Epidermal melanocyte (primary cell): ENCODE measurements around the gene MYD88.

Source experiments
- DNase-seq: peaks from one replicate; pipeline ENCODE4 v3.0.0; 2011; ENCODE audit warnings: low spot score; ENCODE audit not compliant: insufficient read length

The MYD88 gene

DNA sequence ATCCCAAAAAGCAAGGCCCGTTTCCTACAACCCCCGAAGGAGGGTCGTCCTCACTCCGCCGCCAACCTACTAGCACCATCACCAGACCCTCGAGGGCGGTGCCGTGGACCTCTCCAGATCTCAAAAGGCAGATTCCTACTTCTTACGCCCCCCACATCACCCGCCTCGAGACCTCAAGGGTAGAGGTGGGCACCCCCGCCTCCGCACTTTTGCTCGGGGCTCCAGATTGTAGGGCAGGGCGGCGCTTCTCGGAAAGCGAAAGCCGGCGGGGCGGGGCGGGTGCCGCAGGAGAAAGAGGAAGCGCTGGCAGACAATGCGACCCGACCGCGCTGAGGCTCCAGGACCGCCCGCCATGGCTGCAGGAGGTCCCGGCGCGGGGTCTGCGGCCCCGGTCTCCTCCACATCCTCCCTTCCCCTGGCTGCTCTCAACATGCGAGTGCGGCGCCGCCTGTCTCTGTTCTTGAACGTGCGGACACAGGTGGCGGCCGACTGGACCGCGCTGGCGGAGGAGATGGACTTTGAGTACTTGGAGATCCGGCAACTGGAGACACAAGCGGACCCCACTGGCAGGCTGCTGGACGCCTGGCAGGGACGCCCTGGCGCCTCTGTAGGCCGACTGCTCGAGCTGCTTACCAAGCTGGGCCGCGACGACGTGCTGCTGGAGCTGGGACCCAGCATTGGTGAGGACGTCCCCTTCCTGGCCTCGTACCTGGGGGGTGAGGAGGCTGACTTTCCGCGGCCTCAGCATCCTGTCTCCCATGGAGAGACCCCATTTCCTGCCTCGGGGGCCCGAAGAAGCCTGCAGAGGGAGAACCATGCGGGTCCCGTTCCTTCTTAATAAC is at the start of gene MYD88:
Gene MYD88 (plus strand): TSS at position 313 of the 842 bp plus-strand sequence. CDS start 40 bp downstream, at position 353.
- no peak for DNase-seq

DNA sequence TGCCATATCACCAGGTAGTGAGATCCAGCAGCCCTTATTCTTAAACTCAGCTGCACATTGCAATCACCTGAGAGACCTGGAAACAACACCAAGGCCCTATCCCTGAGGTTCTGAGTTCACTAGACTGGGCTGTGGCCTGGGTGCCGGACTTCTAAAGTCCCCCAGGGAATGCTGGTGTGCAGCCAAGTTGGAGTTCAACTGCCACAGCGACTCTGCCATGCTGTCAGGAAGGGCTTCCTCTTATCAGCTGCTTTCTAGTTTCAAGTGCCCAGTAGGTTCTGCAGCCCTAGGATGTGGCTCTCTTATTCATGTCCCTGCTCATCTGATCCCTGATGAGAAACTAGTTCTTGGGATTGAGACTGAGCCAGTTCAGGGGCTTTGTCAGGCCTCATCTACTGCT is 49.3 kb upstream of the MYD88 start:
- no peak for DNase-seq

GRCh38 chr3:38090453-38090852 is 48.0 kb upstream of the MYD88 start:
- DNase-seq: no peak

DNA sequence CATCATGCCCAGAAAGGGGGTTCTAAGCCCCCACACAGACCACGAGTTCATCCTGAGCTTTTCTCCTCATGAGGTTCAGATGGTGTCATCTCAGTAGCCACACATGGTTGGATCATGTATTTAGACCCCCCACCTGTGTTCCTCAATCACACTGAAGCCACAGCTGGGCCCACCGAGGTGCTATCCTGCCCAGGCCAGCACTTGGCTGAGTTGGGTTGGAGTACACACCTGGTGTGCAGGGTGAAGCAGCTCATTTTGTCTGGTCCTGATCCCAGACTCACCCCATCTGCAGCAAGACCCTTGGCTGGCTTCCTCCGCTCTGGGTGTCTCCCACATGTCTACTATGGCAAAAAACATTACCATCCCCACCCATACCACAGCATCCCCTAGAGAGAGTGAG is 43.5 kb upstream of the MYD88 start:
- no peak for DNase-seq

DNA sequence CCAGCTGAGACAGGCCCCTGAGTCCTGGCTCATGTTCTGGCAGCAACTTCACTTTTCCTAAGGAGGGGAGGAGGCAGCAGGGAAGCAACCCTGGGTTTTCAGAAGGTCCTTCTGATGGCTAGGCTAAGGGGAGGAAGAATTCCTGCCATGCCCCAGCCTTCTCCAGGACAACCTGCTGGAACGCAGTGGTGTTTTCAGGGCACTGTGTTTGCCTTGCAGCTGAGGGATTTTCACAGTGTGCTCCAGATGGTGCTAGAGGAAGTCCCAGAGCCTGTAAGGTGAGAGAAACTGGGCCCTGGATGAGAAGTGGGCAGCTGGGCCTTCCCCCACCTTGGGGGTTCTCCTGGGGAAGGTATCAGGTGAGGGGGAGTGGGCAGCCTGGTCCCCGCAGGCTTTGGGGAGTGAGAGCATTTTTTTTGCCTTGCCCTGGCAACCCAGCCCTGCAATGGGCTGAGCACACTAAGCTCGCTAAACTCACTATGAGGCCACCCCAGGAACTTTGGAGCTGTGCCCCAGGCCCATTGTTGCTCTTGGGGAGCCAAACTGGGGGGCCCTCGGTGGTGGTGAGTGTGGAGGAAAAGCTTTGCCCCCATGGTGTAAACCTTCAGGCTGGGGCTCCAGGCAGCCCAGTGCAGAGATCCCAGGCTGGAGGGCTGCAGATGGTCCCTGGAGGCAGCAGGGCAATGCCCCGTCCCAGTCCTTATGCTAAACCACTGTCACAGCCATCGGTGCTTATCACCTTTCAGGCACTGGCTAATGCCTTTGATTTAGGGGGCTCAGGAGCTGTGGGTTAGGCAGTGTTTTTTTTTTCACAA is 42.6 kb upstream of the MYD88 start:
- no peak for DNase-seq

GRCh38 chr3:38097446-38098375 is 40.8 kb upstream of the MYD88 start:
- no peak for DNase-seq

DNA sequence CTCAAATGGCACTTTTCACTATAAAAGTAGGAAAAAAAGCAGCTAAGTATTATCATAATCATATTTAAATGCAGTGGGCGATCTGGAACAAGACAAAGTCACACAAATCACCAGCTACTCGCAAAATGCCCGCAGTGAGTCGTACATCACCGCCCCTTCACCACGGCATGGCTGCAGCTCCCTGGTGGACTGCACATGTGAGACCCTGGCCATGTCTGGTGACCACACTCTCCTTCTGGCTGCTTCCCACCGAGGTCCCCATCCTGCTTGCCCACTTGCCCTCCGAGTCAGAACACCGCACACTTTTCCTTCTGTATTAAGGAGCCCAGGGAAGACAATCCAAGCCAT is 40.1 kb upstream of the MYD88 start:
- DNase-seq: no peak

GRCh38 chr3:38099518-38099917 is 38.9 kb upstream of the MYD88 start:
- no peak for DNase-seq

DNA sequence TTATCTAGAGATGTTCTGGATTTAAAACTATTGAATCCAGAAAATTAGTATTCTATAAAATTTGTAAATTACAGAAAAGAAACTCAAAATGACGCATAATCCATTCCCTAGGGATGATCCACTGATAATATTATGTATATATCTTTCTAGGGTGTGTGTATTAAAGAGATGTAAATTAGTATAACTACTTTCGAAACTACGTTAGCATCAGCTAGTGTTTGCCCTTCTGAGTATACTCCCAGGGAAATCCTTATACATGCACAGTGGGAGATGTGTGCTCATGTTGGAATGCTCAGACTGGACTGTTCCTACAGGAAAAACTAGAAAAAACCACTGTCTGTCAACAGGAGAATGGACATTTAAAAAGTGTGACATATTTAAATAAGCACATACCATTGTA is 38.0 kb upstream of the MYD88 start:
- DNase-seq: no peak

DNA sequence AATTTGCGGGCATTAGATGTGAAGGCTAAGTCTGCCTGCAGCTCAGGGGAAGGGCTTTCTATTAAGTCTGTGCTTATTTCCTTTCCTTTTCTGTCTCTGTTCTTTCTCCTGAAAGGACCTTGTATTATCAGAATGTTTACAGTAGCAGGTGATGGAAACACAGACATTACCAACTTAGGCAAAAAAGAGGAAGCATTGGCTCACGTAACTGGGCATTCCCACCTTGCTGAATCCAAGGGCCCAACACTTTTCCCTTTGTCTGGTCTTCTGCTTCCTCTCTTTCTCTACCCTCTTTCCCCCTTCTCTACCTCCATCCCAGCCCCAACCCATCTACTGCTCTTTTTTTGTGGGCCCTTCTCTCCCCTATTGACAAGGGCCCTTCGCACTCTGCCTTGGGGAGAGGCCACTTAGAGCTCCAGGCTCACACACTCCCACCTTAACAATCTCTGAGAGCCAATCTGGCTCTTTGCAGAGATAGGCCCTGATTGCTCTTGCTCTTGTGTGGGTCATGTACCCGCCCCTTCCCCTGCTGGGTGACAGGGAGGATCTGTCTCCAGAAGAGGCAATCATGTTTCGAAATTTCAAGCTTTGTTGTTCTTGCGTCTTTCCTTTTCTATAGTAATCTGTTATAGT is 36.5 kb upstream of the MYD88 start:
- no peak for DNase-seq

GRCh38 chr3:38102444-38102814 is 36.0 kb upstream of the MYD88 start:
- no peak for DNase-seq

DNA sequence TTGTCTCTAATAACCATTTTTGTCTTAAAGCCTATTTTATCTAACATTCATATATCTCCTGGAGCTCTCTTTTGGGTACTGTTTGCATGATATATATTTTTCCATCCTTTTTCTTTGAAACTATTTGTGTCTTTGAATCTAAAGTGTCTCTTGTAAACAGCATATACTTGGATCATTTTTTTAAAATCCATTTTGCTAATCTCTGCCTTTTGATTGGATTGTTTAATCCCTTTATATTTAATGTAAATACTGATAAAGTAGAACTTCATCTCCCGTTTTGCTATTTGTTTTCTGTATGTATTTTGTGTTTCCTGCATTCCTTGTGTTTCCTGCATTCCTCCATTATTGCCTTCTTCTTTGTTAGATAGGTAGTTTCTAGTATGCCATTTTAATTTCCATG is 32.9 kb upstream of the MYD88 start:
- no peak for DNase-seq

GRCh38 chr3:38107911-38108648 is 30.4 kb upstream of the MYD88 start:
- no peak for DNase-seq

DNA sequence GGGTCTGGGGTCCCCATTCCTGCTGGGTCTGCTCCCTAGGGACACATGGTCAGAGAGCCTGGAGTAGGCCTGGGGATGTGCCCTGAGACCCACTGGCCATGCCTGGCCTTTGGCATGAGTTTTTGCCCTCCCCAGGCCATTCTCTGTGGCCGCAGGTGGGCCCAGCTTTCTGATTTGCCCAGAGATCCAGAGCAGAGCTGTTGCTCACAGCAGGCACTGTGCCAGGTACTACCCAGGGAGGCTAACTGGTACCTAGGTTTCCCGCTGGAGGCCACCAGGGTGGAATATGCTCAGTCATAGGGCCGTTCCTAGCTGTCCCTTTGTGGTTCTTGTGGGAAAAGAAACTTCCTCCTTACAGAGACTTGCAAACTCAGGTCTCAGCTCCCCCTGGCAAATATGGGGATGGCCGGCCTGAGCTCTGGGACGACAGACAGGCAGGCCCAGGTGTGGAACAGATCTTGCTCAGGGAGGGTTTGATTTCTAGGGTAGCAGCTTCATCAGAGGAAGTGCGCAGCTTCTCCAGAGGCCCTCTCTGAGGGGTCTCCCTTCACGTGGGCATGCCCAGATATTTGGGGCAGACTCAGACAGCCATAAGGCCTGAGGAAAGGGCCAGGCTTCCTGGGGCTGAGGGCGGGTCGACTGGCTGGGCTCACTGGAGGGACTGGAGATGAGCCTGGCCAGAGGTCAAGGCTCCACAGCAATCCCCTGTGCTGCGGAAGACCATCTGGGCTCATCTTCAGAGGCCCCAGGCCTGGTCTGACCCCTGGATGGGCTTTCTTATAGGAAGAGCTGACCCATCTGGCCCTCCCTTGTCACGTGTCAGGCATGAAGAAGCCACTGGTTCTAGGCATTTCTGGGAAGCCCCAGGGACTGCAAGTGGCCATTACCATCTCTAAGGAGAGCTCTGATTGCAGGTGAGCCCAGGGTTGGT is 29.5 kb upstream of the MYD88 start:
- no peak for DNase-seq

- DNase-seq: no peak
Observed at GRCh38 chr3:38109580-38110313, 28.7 kb upstream of the MYD88 start.

DNA sequence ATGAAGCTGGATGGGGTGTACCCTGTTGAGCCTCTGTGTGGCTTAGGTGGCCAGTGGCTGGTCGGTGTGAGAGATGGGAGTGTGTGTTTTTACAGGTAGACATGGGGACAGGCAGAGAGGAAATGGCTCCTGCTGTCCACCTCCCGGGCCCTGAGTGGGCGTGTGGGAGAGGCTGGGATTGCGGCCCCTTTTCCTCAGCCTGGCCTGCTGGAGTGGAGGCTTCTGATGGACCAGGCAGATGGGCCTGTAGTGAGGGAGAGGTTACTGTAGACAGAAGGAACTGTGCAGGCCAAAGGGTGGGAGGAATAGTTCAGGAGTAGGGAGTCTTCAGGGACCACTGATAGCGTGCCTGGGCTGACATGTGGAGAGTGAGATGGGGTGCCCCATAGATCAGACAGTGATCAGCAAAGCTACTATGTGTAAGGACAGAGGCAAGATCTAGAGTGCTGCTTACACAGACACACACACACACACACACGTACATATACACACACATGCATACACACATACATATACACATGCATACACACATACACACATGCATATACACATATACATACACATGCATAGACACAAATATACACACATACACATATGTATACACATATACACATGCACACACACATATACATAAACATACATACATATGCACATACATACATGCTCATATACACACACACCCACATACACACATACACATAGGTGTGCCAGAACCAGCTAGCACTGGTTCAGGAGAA is 28.0 kb upstream of the MYD88 start:
- no peak for DNase-seq

GRCh38 chr3:38111201-38111600 is 27.3 kb upstream of the MYD88 start:
- no peak for DNase-seq
